Adrenal gland (tissue), 5 donors: Measurements from ENCODE around the gene BRF1.

Experiments
- CTCF ChIP-seq, 6 experiments: fragments of 450-650 bp in 4 of 6; fragments of 200-600 bp in 2 of 6; sonication (generic) in 1 of 6; IDR thresholded peaks; 1 replicate in 5 of 6; 2 replicates in 1 of 6; pipeline versions ENCODE4 v1.5.1 to v1.8.0; 2016 to 2021; ENCODE audit warnings: antibody characterized with exemption in 6 of 6, mild to moderate bottlenecking in 2 of 6, moderate library complexity in 1 of 6
- POLR2A ChIP-seq, 2 donors: fragments of 450-650 bp; IDR thresholded peaks; one replicate each; pipeline ENCODE4 v1.6.1; 2017; ENCODE audit warnings: antibody characterized with exemption in 2 of 2, mild to moderate bottlenecking in 2 of 2, moderate library complexity in 1 of 2
- donor health status: DM: no; HTN: no; CAD: no.

- TF ChIP-seq CTCF (IDR thresholded peaks at IDR 0.05) = no peak
- TF ChIP-seq POLR2A (IDR thresholded peaks at IDR 0.05) = no peak
Measured at GRCh38 chr14:105290621-105291346, 10.0 kb downstream of the BRF1 start.
